ENCODE measurements around the gene FKBP7. TPM values are rescaled to one million over a fixed set of nuclear protein-coding genes. Genes with fewer than 3 reads are reported as not detected.

The FKBP7 gene
- total and polyA plus RNA-seq, 2 of the 13 experiments (the other 11 are each of a cell fraction or from before 2014, with no cell fraction given) = 12.4 to 14.8 TPM

DNA sequence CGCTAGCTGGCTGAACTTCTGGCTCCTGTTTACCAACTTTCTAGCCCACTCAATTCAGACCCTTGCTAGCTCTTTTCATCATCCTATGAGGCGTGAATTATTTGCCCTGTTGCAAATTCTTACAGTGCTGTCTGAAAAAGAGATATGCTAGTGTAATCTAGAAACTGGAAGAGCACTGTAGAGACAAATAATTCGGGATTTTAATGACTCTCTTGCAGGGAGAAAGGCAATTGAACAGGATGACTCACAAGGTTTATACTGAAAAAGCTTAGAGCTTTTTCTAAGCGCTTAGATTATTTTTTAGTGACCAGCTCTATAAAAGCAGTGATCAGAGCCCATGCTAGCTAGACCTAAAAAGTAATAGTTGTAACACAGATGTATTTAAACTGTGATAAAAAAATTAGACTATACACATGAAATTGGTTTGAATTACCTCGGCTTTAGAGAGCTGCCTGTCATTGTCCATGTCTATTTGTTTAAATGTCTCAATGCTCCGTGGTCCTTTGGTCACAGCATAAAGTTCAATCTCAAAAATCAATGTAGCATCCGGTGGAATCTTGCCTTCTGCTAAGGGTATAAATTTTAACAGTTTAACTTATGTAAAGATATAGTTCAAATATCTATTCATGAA lies 9.1 kb downstream of the FKBP7 start (continued):
- TF ChIP-seq ZNF451 (CRISPR knock-in tag; IDR thresholded peaks at IDR 0.05) (no peak), ZNF326 (CRISPR knock-in tag; IDR thresholded peaks at IDR 0.05; ENCODE audit: borderline replicate concordance) (no peak), TCF12 (IDR thresholded peaks at IDR 0.05) (no peak), TCF12 (CRISPR knock-in tag; IDR thresholded peaks at IDR 0.05) (no peak), BCL6 (CRISPR knock-in tag; IDR thresholded peaks at IDR 0.05) (0 out of 2 replicates have a peak, but pooled peaks have one; percentile 26), TSC22D2 (CRISPR knock-in tag; IDR thresholded peaks at IDR 0.05; ENCODE audit: borderline replicate concordance) (no peak), ZNF333 (CRISPR knock-in tag; IDR thresholded peaks at IDR 0.05; ENCODE audit: borderline replicate concordance) (no peak), ZSCAN9 (CRISPR knock-in tag; IDR thresholded peaks at IDR 0.05; ENCODE audit: borderline replicate concordance) (peak; percentile 50; the same call in 1 of the 2 replicates), TARDBP (CRISPR knock-in tag; IDR thresholded peaks at IDR 0.05) (peak; percentile 25; the same call in 1 of the 2 replicates), ZFP90 (CRISPR knock-in tag; IDR thresholded peaks at IDR 0.05; ENCODE audit: borderline replicate concordance) (0 out of 2 replicates have a peak, but pooled peaks have one; percentile 47), ONECUT2 (CRISPR knock-in tag; IDR thresholded peaks at IDR 0.05) (peak; percentile 97), GABPA (IDR thresholded peaks at IDR 0.05; ENCODE audit: low read depth, low read length) (no peak), GABPA (CRISPR knock-in tag; IDR thresholded peaks at IDR 0.05; ENCODE audit: low read depth) (peak; percentile 55; the same call in 1 of the 2 replicates), ZNF253 (CRISPR knock-in tag; IDR thresholded peaks at IDR 0.05; ENCODE audit: borderline replicate concordance) (no peak), SATB2 (CRISPR knock-in tag; IDR thresholded peaks at IDR 0.05) (no peak)
- TF ChIP-seq, protein P1, sequence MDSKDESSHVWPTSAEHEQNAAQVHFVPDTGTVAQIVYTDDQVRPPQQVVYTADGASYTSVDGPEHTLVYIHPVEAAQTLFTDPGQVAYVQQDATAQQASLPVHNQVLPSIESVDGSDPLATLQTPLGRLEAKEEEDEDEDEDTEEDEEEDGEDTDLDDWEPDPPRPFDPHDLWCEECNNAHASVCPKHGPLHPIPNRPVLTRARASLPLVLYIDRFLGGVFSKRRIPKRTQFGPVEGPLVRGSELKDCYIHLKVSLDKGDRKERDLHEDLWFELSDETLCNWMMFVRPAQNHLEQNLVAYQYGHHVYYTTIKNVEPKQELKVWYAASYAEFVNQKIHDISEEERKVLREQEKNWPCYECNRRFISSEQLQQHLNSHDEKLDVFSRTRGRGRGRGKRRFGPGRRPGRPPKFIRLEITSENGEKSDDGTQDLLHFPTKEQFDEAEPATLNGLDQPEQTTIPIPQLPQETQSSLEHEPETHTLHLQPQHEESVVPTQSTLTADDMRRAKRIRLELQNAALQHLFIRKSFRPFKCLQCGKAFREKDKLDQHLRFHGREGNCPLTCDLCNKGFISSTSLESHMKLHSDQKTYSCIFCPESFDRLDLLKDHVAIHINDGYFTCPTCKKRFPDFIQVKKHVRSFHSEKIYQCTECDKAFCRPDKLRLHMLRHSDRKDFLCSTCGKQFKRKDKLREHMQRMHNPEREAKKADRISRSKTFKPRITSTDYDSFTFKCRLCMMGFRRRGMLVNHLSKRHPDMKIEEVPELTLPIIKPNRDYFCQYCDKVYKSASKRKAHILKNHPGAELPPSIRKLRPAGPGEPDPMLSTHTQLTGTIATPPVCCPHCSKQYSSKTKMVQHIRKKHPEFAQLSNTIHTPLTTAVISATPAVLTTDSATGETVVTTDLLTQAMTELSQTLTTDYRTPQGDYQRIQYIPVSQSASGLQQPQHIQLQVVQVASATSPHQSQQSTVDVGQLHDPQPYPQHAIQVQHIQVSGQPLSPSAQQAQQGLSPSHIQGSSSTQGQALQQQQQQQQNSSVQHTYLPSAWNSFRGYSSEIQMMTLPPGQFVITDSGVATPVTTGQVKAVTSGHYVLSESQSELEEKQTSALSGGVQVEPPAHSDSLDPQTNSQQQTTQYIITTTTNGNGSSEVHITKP (CRISPR knock-in tag; IDR thresholded peaks at IDR 0.05; ENCODE audit: low read depth) = no peak
- TF ChIP-seq, protein P2, sequence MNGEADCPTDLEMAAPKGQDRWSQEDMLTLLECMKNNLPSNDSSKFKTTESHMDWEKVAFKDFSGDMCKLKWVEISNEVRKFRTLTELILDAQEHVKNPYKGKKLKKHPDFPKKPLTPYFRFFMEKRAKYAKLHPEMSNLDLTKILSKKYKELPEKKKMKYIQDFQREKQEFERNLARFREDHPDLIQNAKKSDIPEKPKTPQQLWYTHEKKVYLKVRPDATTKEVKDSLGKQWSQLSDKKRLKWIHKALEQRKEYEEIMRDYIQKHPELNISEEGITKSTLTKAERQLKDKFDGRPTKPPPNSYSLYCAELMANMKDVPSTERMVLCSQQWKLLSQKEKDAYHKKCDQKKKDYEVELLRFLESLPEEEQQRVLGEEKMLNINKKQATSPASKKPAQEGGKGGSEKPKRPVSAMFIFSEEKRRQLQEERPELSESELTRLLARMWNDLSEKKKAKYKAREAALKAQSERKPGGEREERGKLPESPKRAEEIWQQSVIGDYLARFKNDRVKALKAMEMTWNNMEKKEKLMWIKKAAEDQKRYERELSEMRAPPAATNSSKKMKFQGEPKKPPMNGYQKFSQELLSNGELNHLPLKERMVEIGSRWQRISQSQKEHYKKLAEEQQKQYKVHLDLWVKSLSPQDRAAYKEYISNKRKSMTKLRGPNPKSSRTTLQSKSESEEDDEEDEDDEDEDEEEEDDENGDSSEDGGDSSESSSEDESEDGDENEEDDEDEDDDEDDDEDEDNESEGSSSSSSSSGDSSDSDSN (CRISPR knock-in tag; IDR thresholded peaks at IDR 0.05) = no peak
- TF ChIP-seq, protein P3, sequence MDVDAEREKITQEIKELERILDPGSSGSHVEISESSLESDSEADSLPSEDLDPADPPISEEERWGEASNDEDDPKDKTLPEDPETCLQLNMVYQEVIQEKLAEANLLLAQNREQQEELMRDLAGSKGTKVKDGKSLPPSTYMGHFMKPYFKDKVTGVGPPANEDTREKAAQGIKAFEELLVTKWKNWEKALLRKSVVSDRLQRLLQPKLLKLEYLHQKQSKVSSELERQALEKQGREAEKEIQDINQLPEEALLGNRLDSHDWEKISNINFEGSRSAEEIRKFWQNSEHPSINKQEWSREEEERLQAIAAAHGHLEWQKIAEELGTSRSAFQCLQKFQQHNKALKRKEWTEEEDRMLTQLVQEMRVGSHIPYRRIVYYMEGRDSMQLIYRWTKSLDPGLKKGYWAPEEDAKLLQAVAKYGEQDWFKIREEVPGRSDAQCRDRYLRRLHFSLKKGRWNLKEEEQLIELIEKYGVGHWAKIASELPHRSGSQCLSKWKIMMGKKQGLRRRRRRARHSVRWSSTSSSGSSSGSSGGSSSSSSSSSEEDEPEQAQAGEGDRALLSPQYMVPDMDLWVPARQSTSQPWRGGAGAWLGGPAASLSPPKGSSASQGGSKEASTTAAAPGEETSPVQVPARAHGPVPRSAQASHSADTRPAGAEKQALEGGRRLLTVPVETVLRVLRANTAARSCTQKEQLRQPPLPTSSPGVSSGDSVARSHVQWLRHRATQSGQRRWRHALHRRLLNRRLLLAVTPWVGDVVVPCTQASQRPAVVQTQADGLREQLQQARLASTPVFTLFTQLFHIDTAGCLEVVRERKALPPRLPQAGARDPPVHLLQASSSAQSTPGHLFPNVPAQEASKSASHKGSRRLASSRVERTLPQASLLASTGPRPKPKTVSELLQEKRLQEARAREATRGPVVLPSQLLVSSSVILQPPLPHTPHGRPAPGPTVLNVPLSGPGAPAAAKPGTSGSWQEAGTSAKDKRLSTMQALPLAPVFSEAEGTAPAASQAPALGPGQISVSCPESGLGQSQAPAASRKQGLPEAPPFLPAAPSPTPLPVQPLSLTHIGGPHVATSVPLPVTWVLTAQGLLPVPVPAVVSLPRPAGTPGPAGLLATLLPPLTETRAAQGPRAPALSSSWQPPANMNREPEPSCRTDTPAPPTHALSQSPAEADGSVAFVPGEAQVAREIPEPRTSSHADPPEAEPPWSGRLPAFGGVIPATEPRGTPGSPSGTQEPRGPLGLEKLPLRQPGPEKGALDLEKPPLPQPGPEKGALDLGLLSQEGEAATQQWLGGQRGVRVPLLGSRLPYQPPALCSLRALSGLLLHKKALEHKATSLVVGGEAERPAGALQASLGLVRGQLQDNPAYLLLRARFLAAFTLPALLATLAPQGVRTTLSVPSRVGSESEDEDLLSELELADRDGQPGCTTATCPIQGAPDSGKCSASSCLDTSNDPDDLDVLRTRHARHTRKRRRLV (CRISPR knock-in tag; IDR thresholded peaks at IDR 0.05) = no peak
